ENCODE results near the gene RUNX2.

The RUNX2 gene

GRCh38 chr6:45675634-45676033, 347.5 kb downstream of the RUNX2 start:
- DNase-seq (ENCODE audit: low spot score): no peak

GRCh38 chr6:45676380-45676779, 348.2 kb downstream of the RUNX2 start:
- no peak for DNase-seq (ENCODE audit: low spot score)

- no peak for DNase-seq (ENCODE audit: low spot score)
Observed at GRCh38 chr6:45677381-45678284, 349.5 kb downstream of the RUNX2 start.

GRCh38 chr6:45678285-45678607, 350.1 kb downstream of the RUNX2 start:
- DNase-seq (ENCODE audit: low spot score): no peak

DNA sequence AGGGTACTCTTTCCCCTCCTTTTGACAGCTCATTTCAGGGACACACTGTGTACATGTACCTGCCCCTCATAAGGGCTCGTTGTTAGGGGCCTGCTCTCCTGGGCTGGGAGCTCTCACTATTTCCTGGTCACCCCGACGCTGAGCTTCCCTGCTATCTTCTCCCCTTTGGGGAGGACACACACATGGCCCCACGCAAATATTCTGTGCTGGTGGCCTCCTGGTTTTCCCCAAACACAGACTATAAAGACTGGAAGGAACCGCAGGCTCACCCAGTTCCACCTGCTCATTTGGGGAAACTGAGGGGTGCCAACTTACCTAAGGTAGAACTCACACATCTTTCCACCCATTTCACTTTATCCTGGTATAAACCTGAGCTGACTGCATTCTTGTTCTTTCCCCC, 351.0 kb downstream of the RUNX2 start:
- no peak for DNase-seq (ENCODE audit: low spot score)

DNA sequence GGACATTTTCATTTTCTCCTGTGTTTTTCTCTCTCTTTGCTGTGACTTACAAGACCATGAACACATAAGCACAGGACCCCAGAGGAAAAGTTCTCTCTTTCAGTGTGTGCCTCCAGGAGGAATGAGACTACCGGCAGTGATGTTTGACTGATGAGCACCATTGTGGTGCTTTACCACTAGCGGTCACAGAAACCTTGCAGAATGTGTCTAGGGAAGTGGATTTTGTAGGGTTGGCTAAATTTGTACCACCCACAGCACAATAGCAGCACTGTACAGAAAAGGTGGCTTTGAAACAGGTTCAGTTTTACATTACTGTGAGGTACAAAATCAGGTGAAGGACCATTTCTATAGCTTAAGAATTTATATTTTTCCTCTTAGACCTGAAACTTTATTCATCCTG, 351.5 kb downstream of the RUNX2 start:
- no peak for DNase-seq (ENCODE audit: low spot score)

DNA sequence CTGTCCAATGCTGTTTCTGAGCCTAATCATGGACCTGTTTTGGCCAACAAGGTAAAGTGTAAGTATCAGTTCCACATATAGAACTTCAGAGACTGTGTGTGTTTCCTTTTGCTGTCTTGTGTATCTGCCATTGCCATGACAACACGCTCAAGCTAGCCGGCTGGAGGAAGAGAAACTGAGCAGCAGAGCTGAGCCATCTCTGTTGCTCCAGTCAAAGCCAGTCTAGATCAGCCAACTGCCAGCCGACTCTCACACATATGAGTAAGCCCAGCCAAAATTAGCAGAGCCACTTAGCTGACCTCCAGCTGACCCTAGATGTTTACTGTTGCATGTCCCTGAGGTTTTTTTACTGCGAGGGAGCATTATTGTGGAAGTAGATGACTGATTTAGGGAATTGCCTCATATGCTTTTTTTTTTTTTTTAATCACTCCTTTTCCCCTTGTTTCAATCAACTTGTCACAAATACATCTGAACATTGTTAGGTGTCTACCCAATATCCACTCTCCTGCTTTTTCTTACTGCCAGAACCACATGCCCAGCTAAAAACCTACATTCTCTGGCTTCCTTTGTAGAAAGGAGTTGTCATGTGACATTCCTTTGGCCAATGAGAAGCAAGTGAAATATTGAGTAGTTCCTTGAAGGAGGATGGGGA, 353.9 kb downstream of the RUNX2 start:
- DNase-seq (ENCODE audit: low spot score): no peak

GRCh38 chr6:45684476-45684875, 356.3 kb downstream of the RUNX2 start:
- no peak for DNase-seq (ENCODE audit: low spot score)

GRCh38 chr6:45685076-45685475, 356.9 kb downstream of the RUNX2 start:
- no peak for DNase-seq (ENCODE audit: low spot score)

DNA sequence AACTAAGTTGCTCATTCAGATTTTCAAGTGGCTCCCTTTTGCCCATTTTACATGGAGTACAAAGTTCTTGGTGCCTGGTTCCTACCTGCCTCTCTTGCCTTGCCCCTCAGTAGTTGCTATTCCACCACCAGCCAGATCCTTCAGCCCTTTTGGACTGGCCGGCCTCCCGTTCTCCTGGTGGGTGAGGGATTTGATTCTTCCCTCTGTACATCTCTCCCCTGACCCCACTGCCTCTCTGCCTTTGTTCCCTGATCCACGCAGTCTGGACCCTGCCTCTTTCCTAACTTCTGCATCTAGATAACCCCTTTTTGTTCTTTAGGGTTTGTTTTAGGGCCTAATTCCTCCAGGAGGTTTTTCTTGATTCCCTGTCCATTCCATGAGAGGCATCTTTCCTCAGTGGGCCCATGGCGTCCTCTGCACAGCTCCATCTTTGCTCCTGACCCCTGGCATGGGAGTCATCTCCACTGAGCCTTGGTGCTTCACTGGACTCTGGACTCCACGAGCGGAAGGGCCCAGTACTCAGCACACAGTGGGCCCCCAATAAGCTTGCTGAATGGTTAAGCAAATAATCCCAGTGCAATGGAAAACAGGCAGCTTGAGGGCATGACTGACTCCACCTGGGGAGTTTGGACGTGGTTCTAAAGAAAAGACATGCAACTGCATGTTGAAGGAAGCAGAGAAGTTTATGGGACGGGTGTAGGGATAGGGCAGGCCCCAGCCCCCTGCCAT, 358.9 kb downstream of the RUNX2 start:
- no peak for DNase-seq (ENCODE audit: low spot score)

- DNase-seq (ENCODE audit: low spot score): no peak
Observed at GRCh38 chr6:45687570-45687969, 359.4 kb downstream of the RUNX2 start.

DNA sequence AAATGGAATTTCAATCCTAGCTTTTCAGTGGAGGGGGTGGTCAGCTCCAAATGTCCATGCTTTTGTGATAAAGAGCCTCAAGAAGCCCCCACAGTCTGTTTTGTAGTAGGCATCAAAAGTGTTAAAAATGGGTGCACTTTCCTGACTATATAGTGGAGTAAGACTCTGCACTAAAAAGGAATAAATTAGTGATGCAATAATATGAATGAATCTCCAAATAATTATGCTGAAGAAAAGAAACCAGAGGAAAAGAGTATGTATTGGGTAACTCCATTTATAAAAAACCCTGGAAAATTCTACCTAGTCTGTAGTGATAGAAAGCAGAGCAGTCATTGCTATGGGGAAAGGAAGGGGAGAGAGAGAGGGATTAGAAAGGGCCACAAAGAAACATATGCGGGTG, 360.1 kb downstream of the RUNX2 start:
- DNase-seq (ENCODE audit: low spot score): no peak

- DNase-seq (ENCODE audit: low spot score): no peak
Observed at GRCh38 chr6:45689926-45690615, 361.9 kb downstream of the RUNX2 start.

GRCh38 chr6:45690846-45691245, 362.7 kb downstream of the RUNX2 start:
- DNase-seq (ENCODE audit: low spot score): no peak

- no peak for DNase-seq (ENCODE audit: low spot score)
Observed at GRCh38 chr6:45691426-45691825, 363.3 kb downstream of the RUNX2 start.

GRCh38 chr6:45692021-45692420, 363.9 kb downstream of the RUNX2 start:
- DNase-seq (ENCODE audit: low spot score): no peak

GRCh38 chr6:45696738-45697137, 368.6 kb downstream of the RUNX2 start:
- no peak for DNase-seq (ENCODE audit: low spot score)

- no peak for DNase-seq (ENCODE audit: low spot score)
Observed at GRCh38 chr6:45697605-45698004, 369.5 kb downstream of the RUNX2 start.

GRCh38 chr6:45698046-45698445, 369.9 kb downstream of the RUNX2 start:
- DNase-seq (ENCODE audit: low spot score): no peak

- no peak for DNase-seq (ENCODE audit: low spot score)
Observed at GRCh38 chr6:45699663-45700062, 371.5 kb downstream of the RUNX2 start.

DNA sequence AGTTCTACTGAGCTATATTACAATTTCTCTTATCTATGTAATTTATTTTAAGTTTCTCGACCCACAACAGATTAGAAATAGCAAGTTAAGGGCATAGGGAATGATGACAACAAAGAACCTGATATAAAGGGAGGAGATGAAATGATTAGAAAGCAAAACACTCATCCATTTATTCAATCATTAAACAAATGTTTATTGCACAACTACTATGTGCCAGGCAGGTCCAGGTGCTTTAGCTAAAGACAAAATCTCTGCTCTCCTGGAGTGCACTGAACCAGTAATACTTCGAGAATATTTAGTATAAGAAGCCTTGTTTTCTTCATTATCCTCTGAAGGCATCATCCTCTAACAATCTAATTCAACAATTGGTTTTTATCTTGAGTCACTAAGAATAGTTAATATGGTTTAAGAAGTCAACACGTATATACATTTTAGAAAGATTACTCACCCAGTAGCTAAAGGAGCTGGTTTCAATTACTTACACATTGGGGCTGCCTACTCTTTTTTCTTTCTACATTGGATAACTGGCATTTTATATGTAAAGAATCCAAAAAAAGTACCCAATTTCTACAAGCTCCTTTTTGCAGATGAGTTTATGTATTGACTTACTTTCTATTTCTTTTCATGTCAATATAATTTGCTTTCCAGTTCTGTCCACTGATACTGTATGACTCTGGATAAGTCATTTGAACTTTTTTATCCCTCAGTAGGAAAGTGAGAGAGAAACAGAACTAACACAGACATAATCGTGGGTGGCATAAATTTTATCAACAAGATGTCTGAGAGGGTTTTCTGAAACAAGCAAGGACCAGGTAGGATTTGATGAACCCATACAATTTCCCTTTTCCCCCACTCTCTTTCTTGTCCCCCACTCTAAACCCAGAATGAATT, 375.0 kb downstream of the RUNX2 start:
- no peak for DNase-seq (ENCODE audit: low spot score)

All from hematopoietic multipotent progenitor cell treated with erythropoietin and hydrocortisone succinate and interleukin-3 and kit ligand, for 15 days (in vitro differentiated cells).